Measurements from ENCODE around the gene ABL1.

The ABL1 gene

DNA sequence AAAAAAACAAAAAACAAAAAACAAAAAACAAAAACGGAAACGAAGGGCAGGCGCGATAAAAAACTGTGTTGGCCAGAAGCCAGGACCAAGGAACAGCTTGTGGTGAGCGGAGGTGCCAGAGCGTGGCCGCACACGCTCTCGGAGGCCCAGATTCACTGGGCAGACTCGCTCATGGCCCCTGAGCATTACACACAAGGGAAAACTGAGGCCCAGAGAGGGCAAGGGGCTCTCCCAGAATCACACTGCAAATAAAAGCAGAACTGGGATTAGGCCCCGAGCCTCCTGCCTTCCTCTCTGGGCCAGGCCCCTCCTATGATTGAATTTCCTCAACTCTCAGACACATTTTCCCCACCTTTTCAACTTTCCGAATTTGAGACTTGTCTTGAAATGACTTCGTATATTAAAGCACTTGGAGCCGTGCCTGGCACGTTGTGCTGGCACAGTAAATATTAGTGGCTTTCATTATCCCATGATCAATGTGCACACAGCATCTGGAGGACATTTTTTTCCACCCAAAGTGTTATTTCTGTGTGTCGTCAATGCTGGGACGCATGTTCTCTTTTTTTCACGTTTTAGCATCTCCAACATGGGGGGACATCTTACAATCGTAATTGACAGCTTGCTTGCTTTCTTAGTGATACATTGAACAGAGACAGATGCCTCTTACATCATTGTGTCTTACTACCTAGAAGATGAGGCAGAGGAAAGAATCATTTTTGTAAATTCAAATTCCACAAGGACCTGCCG, 96.6 kb downstream of the ABL1 start:
- H3K4me3 ChIP-seq (ENCODE audit: low read depth, low read length): no peak overlapping the region
- TF ChIP-seq CTCF (IDR thresholded peaks at IDR 0.05; ENCODE audit: borderline replicate concordance, insufficient read depth, low read depth, low read length): no peak

DNA sequence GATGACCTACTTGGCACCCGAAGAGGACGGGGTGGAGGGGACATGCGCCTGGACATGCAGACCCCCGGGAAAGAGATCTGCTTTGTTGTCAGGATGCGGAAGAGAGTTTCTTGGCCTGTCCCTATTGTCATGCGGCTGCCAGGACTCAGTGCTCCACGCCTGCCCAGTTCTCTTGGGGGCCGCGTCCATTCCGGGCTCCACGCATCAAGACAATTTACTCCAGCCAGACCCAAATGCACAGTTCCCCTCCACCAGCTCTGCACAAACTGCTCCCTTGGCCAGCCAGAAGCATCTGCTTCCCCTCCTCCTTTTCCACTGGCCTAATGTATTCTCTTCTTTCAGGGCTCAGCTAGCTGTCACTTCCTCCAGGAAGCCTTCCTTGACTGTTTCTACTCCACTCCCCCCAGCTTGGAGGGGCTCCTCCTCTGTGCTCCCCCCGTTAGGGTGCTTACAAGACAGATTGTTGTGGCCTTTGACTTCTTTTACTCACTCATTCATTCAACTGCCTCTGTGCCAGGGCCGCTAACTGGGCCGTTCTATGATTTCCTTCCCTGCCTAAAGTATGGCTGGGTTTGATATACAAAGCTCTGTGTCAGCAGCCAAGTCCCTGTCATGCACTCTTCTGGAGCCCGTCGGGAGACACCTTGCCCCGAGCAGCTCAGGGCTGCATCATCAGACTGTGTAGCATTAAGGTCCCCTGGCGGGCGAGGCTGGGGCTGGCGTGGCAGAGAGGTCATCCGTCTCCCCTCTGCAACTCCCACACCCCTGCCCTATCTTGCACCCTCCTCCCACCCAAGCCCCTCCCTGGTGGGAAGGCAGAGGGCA, 97.4 kb downstream of the ABL1 start:
- no peak overlapping the region for H3K4me3 ChIP-seq (ENCODE audit: low read depth, low read length)
- peak; percentile 56 for TF ChIP-seq CTCF (IDR thresholded peaks at IDR 0.05; ENCODE audit: borderline replicate concordance, insufficient read depth, low read depth, low read length)

DNA sequence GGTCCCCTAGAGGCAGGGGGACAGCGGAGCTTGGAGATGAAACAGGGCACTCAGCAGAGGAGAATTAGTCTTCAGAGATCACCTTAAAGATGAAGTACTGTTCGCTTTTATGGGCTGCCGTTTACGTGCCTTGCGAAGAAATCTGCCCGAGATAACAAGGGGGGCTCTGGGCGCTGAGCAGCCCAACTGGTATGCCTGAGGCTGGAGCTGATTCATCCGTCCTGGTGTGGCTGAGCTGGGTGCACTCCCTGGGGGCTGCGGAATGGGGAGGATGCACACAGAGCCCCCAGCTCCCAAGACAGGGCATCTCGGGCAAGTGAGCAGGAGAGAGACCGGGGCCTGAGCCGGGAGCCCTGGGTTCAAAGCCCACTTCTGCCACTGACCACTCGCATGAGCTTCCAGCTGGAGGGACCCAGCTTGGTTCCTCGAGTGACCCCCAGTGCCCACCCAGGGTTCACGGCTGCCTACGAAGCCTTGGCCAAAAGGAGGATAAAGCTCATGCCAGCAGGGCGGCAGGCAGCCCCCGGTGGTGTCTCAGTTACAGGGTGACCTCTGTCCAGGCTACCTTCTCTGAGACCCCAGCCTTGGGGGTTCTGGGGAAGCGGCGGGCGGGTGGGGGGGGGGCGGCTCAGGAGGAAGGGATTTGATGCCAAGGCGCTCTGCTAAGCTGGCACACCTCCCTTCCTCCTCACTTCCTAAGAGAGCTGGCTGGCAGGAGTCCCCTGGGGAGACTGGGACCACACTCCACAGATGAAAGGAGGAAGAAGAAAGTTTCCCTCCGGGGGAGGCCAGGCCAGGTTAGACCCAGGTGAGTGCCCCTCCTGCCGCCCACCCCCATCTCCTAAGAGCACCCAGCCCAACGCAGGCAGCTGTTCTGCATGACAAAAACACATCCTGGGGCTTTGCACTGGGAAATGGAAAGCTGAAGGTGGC, 98.3 kb downstream of the ABL1 start:
- no peak overlapping the region for H3K4me3 ChIP-seq (ENCODE audit: low read depth, low read length)
- TF ChIP-seq CTCF (IDR thresholded peaks at IDR 0.05; ENCODE audit: borderline replicate concordance, insufficient read depth, low read depth, low read length): no peak

DNA sequence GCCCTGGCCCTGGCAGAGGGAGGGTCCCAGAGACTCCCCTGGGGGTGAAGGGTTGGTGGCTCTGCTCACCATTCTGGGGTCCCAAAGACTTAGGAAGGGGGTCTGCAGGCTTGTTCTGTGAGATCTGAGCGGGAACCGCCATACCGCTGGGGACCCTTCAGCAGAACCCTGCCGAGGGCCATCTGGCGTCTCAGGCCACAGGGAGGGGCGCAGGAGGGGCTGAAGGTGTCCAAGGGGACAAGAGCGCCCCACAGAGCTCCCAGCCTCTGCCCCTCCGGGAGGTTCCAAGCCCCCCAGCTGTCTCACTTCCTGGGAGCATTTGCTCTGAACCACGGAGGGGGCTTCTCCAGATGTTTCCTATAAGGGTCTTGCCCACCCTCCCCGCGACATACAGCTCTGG, 99.2 kb downstream of the ABL1 start:
- no peak overlapping the region for H3K4me3 ChIP-seq (ENCODE audit: low read depth, low read length)
- no peak for TF ChIP-seq CTCF (IDR thresholded peaks at IDR 0.05; ENCODE audit: borderline replicate concordance, insufficient read depth, low read depth, low read length)

DNA sequence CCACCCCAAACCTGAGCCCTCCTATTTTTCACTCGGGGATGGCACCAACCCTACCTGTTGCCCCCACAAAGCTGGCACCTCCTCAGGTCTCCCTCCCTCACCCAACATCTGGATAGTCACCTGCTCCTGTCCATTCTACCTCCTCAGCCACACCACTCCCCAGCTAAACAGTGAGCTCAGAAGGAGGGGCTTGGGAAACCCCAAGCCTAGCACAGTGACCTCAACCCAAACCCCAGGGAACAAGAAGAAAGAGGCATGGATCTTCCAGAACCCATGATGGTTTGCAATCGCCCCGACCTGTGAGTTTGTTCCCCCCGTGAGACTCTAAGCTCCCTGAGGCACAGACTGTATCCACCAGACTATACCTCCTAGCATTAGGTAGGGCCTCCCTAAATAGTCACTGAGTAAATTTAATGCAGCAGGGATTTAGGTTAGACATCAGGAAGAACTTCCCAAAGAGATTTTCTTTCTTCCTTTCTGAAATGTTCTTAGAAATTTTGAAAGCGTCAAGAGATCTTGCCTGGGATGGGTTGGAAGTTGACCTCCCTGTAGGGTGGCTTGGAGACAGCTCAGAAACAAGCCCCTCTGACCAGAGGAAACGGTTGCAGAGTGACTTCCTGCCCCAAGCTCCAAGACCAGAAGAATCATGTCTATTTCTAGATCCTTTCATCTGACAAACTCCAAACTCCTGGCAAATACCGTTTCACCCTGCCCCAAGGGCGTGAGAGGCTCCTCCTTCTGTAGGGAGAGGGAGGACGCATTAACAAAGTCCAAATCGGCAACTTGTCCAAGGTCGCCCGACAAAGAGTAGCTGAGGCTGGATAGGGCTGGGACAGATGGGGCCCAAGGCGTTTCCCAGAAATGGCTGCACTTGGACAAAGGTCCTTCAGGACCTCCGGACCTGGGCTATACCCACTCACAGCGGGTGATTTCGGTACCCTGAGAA, 99.9 kb downstream of the ABL1 start:
- no peak for TF ChIP-seq CTCF (IDR thresholded peaks at IDR 0.05; ENCODE audit: borderline replicate concordance, insufficient read depth, low read depth, low read length)
- no peak overlapping the region for H3K4me3 ChIP-seq (ENCODE audit: low read depth, low read length)

GRCh38 chr9:130935648-130936271, 100.7 kb downstream of the ABL1 start:
- no peak for TF ChIP-seq CTCF (IDR thresholded peaks at IDR 0.05; ENCODE audit: borderline replicate concordance, insufficient read depth, low read depth, low read length)
- no peak overlapping the region for H3K4me3 ChIP-seq (ENCODE audit: low read depth, low read length)
